RPMI8226 (cell line): Measurements from ENCODE around the gene ELAPOR1.
"Not testable (repeated sequence)": the region's sequence is repeated elsewhere in the genome, so short reads cannot be mapped to it uniquely, and the experiment has no call there.

Source experiments
- DNase-seq: peaks from one replicate; pipeline ENCODE4 v3.0.0-alpha.2; 2015

Gene ELAPOR1

GRCh38 chr1:109140392-109140791, 26.5 kb downstream of the ELAPOR1 start:
- no peak for DNase-seq

- no peak for DNase-seq
Observed at GRCh38 chr1:109142260-109142659, 28.3 kb downstream of the ELAPOR1 start.

DNA sequence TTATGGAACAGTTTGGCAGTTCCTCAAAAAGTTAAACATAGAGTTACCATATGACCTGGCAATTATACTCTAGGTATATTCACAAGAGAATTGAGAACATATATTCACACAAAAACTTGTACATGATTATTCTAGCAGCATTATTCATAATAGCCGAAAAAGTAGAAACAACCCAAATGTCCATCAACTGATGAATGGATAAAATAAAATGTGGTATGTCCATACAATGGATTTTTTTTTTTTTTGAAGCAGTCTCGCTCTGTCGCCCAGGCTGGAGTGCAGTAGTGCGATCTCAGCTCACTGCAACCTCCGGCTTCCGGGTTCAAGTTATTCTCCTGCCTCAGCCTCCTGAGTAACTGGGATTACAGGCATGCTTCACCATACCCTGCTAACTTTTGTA, 28.8 kb downstream of the ELAPOR1 start:
- not testable (repeated sequence) for DNase-seq

DNA sequence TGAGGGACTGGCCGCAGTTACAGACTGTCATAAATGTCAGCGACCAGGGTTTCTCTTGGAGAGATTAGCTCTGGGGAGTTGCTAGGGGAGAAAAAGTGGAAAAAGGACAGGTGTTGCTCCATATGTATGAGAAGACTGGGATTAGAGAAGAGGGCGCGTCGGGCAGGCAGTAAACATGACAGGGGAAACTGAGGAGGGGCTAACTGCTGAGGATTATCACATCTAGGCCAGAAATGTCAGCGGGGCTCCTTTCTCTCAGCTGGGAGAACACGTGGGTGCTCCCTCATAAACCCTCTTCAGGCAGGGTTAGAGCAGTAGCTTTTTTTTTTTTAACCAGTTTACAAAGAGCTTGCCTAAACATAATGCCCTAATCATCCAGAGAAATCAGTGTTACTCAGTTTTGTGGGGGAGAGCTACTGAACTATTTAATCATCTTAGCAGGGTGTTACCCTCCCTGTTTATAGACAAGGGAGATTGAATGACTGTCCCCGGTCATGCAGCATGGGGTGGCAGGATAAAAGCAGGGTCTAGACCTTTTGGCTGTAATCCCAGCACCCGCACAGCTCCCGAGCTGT, 35.2 kb downstream of the ELAPOR1 start:
- no peak for DNase-seq

DNA sequence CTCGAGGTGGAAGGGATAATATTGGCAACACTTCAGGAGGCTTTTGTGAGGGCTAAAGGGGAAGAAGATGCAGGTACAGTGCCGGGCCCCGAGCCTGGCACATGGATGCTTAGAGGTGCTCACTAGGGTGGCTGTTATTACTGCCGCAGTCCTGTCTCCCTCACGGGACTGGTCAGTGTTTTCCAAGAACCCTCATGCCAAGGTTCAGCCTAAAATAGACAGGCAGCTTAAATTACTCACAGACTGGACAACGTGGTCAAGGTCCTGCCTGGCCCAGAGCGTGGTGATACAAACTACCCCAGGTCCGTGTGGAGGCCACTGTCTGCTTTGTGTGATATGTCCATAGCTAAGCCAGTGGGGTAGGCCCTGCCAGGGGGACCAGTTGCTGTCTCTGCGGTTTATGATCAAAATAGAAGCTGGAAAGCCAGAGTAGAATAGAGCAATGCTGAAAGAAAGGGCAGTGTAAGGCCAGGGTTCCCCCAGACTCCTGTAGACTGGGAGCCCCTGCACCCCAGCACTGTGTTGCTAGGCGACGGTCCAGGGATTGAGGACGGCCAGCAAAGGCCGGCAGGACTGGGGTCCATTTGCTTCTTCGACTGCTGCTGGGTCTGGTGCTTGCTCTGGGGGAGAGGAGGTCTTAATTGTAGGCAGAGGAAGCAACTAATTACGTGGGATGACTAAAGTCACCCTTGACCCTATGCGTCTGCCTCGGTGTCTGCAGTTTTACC, 36.1 kb downstream of the ELAPOR1 start:
- DNase-seq: no peak

DNA sequence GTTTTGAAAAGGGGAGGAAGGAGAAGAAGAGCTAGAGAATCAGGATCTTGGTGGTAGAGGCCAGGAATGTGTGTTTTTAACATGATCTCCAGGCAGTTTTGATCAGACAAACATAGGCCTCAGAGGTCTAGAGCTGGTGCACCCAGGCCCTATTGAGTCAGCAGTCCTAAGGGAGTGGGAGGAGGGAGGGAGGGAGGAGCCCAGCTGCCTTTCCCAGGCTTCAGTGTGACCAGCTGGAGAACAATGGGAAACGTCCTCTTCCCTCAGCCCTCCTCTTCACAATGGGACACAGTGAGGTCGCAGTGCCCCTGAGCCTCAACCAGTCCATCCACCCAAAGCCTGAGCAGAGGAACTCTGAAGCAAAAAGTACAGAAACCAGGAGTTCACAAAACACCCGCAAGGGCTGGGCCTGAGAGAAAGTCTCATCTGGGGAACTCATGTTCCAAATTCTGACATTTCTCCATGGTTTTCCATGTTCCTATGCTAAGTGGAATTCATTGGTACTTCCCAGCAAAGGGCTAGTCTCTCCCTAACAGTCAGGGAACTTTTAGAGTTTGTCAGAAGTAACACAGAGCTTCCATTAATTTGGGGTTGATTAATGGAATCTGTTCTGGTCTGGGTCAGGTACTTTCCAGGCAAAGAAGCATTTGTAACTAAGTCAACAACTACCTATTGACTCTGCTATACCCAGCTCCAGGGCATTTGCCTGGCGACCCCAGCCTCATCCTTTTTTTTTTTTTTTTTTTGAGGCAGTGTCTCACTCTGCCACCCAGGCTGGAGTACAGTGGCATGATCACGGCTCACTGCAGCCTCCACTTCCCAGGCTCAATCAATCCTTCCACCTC, 37.5 kb downstream of the ELAPOR1 start:
- DNase-seq: no peak

GRCh38 chr1:109152196-109152595, 38.3 kb downstream of the ELAPOR1 start:
- no peak for DNase-seq

DNA sequence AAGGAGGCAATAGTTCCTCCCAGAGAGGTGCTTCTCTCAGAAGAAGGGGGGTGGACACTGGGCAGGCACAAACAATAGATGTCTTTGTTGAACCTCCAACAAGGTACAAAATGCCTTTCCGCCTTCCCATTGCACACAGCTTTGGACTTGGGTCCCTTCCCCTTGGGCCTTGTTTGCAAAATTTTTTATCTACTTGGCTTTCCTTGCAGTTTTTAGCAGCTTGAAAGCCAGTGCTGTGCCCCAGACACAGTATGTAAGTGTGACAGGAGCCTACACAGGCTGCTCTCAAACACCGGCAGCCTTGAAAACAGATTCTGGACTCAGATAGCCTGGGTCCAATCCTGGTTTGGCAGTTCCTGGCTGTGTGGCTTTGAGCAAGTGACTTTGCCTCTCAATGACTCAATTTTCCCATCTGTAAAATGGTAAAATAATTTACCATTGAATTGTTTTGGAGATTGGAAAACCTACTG, 43.0 kb downstream of the ELAPOR1 start:
- DNase-seq: no peak

DNA sequence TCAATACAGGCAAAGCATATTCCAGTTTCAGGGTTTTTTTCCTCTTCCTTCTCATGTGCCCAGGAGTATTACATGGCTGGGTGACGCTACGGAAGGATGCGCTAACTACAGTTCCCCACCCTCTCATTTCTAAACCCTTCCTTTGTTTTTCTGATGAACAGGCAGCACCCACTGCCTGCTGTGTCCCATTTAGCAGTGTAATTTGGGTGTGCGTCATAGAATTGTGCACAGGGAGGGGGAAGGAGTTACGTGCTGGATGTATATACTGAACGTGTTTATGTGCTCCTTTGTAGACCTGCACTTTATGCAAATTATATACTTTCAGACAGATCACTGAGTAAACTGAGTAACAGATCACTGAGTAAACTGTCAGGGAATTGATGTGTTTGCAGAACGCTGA, 44.5 kb downstream of the ELAPOR1 start:
- no peak for DNase-seq

GRCh38 chr1:109159326-109159725, 45.4 kb downstream of the ELAPOR1 start:
- no peak for DNase-seq

DNA sequence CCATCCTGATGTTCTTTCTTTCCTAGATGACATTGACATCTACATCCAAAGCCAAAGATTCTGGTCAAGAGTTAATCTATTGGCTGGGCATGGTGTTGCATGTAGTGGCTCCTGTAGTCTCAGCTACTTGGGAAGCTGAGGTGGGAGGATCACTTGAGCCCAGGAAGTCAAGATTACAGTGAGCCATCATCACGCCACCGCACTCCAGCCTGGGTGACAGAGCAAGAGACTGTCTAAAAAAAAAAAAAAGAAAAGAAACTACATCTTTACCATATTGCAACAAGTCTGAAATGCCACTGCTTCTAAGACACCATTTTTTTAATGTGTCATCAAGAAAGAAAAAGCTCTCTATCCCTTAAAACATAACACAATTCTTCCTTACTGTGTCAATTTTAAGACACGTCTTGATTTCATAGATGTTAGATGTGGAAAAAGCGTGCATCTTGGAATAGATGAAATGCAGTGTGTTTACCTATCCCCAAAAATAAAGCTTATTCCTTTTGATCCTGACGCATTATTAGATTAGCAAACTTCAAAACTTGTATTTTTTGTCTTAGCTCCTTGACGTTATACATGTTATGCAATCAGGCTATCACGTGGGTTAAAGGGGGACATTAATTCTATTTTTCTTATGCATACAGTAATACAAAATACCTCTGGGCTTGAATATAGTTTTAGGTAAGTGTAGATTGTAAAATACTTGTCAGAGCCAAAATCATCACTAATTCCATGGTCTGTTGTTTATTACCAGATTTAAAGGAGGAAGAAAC, 46.3 kb downstream of the ELAPOR1 start:
- no peak for DNase-seq

- DNase-seq: peak; percentile 26
Observed at GRCh38 chr1:109161858-109162606, 48.1 kb downstream of the ELAPOR1 start.

GRCh38 chr1:109162626-109163025, 48.7 kb downstream of the ELAPOR1 start:
- DNase-seq: no peak

DNA sequence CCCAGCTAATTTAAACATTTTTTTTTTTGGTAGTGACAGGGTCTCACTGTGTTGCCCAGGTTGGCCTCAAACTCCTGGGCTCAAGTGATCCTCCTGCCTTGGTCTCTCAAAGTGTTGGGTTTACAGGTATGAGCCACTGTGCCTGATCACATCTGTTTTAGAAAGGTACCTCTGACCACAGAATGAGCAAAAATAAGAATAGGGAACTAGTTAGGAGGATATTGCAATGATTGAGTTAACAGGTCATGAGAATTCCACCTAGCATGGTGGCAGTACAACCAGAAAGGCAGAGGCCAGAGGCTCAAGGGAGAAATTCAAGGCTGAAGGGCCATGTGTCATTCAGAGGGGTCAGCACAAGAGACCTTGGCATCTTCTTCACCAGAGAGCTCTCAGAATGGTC, 49.6 kb downstream of the ELAPOR1 start:
- no peak for DNase-seq
